Colonic mucosa (tissue), 4 donors: Measurements from ENCODE around the gene GOLGB1. TPM values are rescaled to one million over a fixed set of nuclear protein-coding genes. Genes with fewer than 3 reads are reported as not detected.

Source experiments
- DNase-seq: peaks from one replicate; pipeline ENCODE4 v3.0.0-alpha.2; 2020
- H3K27ac ChIP-seq: fragments of 200-600 bp; one replicate; pipeline ENCODE4 v1.8.0; 2021
- H3K27me3 ChIP-seq: fragments of 200-600 bp; one replicate; pipeline ENCODE4 v1.8.0; 2021
- H3K36me3 ChIP-seq: fragments of 200-600 bp; one replicate; pipeline ENCODE4 v1.8.0; 2021
- H3K4me1 ChIP-seq: fragments of 200-600 bp; one replicate; pipeline ENCODE4 v1.8.0; 2021; ENCODE audit warnings: mild to moderate bottlenecking
- H3K4me3 ChIP-seq: fragments of 200-600 bp; one replicate; pipeline ENCODE4 v1.8.0; 2021
- H3K9ac ChIP-seq, 2 donors: one replicate each; pipeline ENCODE4 v1.7.0; 2013; ENCODE audit warnings: control low read depth in 2 of 2, low read depth in 2 of 2, low read length in 2 of 2
- H3K9me3 ChIP-seq: fragments of 200-600 bp; one replicate; pipeline ENCODE4 v1.8.0; 2021
- CTCF ChIP-seq: fragments of 200-600 bp; IDR thresholded peaks from one replicate; pipeline ENCODE4 v1.8.0; 2022; ENCODE audit warnings: antibody characterized with exemption, mild to moderate bottlenecking
- intact Hi-C: fragments of 100-400 bp; cut with DNase I; formaldehyde crosslinking; loops from one replicate; pipeline ENCODE4 v1.14.1; 2022
- total RNA-seq, 2 donors: library from RNA; stranded (reverse); fragmentation: NEBNext Ultra II Directional in 1 of 2; extraction: Animal tissue kit (Norgen Biotek cat#: 25700) in 1 of 2; gene quantifications; one replicate each; pipeline ENCODE4 v1.2.1, GENCODE V29; 2021
- donor health status: healthy.
- donor health status: DM: no; HTN: no; CAD: no.
- donor health status: DM: no; HTN: no; CAD: no.

GOLGB1 gene
- total RNA-seq, 2 donors from 2014 or later, result 47.2 to 75.6 TPM

- Histone ChIP-seq H3K9ac (no peak overlapping the region), H3K4me1 (no peaks in the 10 kb centered on the region), H3K9me3 (no peaks in the 10 kb centered on the region), H3K27me3 (no peaks in the 10 kb centered on the region), H3K4me3 (no peak overlapping the region), H3K27ac (no peak overlapping the region), H3K36me3 (no peaks in the 10 kb centered on the region)
- no peak for DNase-seq
- TF ChIP-seq CTCF, result no peak
- intact Hi-C loops, result no loop called here
Measured at GRCh38 chr3:121645054-121645453, 104.5 kb downstream of the GOLGB1 start.

- Histone ChIP-seq H3K36me3 (no peaks in the 10 kb centered on the region), H3K27me3 (no peaks in the 10 kb centered on the region), H3K9ac (no peak overlapping the region), H3K9me3 (no peaks in the 10 kb centered on the region), H3K27ac (no peak overlapping the region), H3K4me1 (no peaks in the 10 kb centered on the region), H3K4me3 (no peak overlapping the region)
- TF ChIP-seq CTCF, result no peak
- no peak for DNase-seq
- intact Hi-C loops, result no loop called here
Measured at GRCh38 chr3:121642601-121643314, 106.8 kb downstream of the GOLGB1 start.

- no peak overlapping the region for H3K9ac ChIP-seq
- no peaks in the 10 kb centered on the region for H3K36me3 ChIP-seq
- no peaks in the 10 kb centered on the region for H3K9me3 ChIP-seq
- TF ChIP-seq CTCF, result no peak
- no peak overlapping the region for H3K27ac ChIP-seq
- H3K27me3 ChIP-seq, result no peaks in the 10 kb centered on the region
- DNase-seq, result no peak
- H3K4me3 ChIP-seq, result no peak overlapping the region
- no peaks in the 10 kb centered on the region for H3K4me1 ChIP-seq
- intact Hi-C loops, result no loop called here
Measured at GRCh38 chr3:121641127-121641526, 108.4 kb downstream of the GOLGB1 start.

GRCh38 chr3:121637922-121638321 is 111.6 kb downstream of the GOLGB1 start:
- intact Hi-C loops, result no loop called here
- no peak overlapping the region for H3K27ac ChIP-seq

GRCh38 chr3:121630355-121630754 is 119.2 kb downstream of the GOLGB1 start:
- Histone ChIP-seq H3K4me1 (no peaks in the 10 kb centered on the region), H3K4me3 (no peak overlapping the region), H3K9me3 (no peaks in the 10 kb centered on the region), H3K9ac (no peak overlapping the region), H3K27me3 (no peaks in the 10 kb centered on the region), H3K36me3 (no peaks in the 10 kb centered on the region), H3K27ac (no peak overlapping the region)
- DNase-seq, result no peak
- TF ChIP-seq CTCF, result no peak
- intact Hi-C loops, result no loop called here

More at GRCh38 chr3:121637922-121638321, 111.6 kb downstream of the GOLGB1 start:
- Histone ChIP-seq H3K27me3 (no peaks in the 10 kb centered on the region), H3K36me3 (no peaks in the 10 kb centered on the region), H3K4me3 (no peak overlapping the region), H3K9me3 (no peaks in the 10 kb centered on the region), H3K9ac (no peak overlapping the region), H3K4me1 (no peaks in the 10 kb centered on the region)
- DNase-seq, result no peak
- TF ChIP-seq CTCF, result no peak
